DOHH2 (cell line): ENCODE measurements around the gene KYAT1.

Experiments
- H3F3A ChIP-seq: fragments of 200-600 bp; sonication (generic), shearing (Covaris generic); 2 replicates; pipeline ENCODE4 v1.6.0; 2016; ENCODE audit warnings: antibody characterized with exemption, mild to moderate bottlenecking; ENCODE audit not compliant: control insufficient read depth, insufficient read depth
- H3K27ac ChIP-seq: fragments of 200-600 bp; sonication (generic); 2 replicates; pipeline ENCODE4 v1.5.1; 2014; ENCODE audit warnings: low read depth, mild to moderate bottlenecking, low read length, moderate library complexity
- H3K27me3 ChIP-seq: fragments of 200-600 bp; sonication (generic); 2 replicates; pipeline ENCODE4 v1.6.1; 2014; ENCODE audit warnings: mild to moderate bottlenecking, low read length, mixed read lengths; ENCODE audit not compliant: control insufficient read depth
- H3K36me3 ChIP-seq: fragments of 200-600 bp; sonication (generic); 2 replicates; pipeline ENCODE4 v1.6.1; 2014; ENCODE audit warnings: mild to moderate bottlenecking, low read length, moderate library complexity, mixed read lengths; ENCODE audit not compliant: control insufficient read depth
- H3K4me1 ChIP-seq: fragments of 200-600 bp; sonication (generic); 2 replicates; pipeline ENCODE4 v1.6.1; 2014; ENCODE audit warnings: mild to moderate bottlenecking, low read length, mixed read lengths; ENCODE audit not compliant: control insufficient read depth
- H3K4me2 ChIP-seq: fragments of 200-600 bp; sonication (generic); 2 replicates; pipeline ENCODE4 v1.6.0; 2014; ENCODE audit warnings: mild to moderate bottlenecking, low read length, moderate library complexity
- H3K4me3 ChIP-seq: fragments of 200-600 bp; sonication (generic); 2 replicates; pipeline ENCODE4 v1.5.1; 2014; ENCODE audit warnings: mild to moderate bottlenecking, low read length, mixed read lengths
- H3K79me2 ChIP-seq: fragments of 200-600 bp; sonication (generic); 2 replicates; pipeline ENCODE4 v1.6.1; 2014; ENCODE audit warnings: mild to moderate bottlenecking, low read length, mixed read lengths; ENCODE audit not compliant: control insufficient read depth
- H3K9me2 ChIP-seq: fragments of 200-600 bp; sonication (generic); replicated peaks from 2 replicates; pipeline ENCODE4 v1.6.1; 2014; ENCODE audit warnings: mild to moderate bottlenecking, low read length, mixed read lengths; ENCODE audit not compliant: control insufficient read depth
- H3K9me3 ChIP-seq: fragments of 200-600 bp; sonication (generic); 2 replicates; pipeline ENCODE4 v1.6.1; 2014; ENCODE audit warnings: antibody characterized with exemption, low read length, mixed read lengths; ENCODE audit not compliant: control insufficient read depth, insufficient read depth
- H4K20me1 ChIP-seq: fragments of 200-600 bp; sonication (generic); 2 replicates; pipeline ENCODE4 v1.6.0; 2014; ENCODE audit warnings: low read depth, mild to moderate bottlenecking, antibody characterized with exemption, low read length, moderate library complexity; ENCODE audit not compliant: control insufficient read depth, insufficient read depth
- CTCF ChIP-seq: fragments of 200-600 bp; sonication (generic); IDR thresholded peaks from one replicate; pipeline ENCODE4 v1.5.1; 2014; ENCODE audit warnings: antibody characterized with exemption, mild to moderate bottlenecking, low read depth, low read length; ENCODE audit not compliant: poor library complexity, severe bottlenecking
- EZH2phosphoT487 ChIP-seq: fragments of 200-600 bp; sonication (generic); IDR thresholded peaks from 2 replicates; pipeline ENCODE4 v1.6.1; 2017; ENCODE audit warnings: borderline replicate concordance, mild to moderate bottlenecking, antibody characterized with exemption, low read length, moderate library complexity, mixed read lengths

Gene KYAT1

GRCh38 chr9:128906741-128907140, 25.0 kb upstream of the KYAT1 start:
- Histone ChIP-seq H3F3A (no peaks in the 10 kb centered on the region), H4K20me1 (no peaks in the 10 kb centered on the region), H3K79me2 (peaks cover 7% of the 10 kb centered on the region), H3K9me2 (no peaks in the 10 kb centered on the region), H3K36me3 (peaks cover 30% of the 10 kb centered on the region), H3K9me3 (no peaks in the 10 kb centered on the region), H3K4me3 (no peak overlapping the region), H3K27ac (no peak overlapping the region), H3K4me1 (peaks cover 15% of the 10 kb centered on the region), H3K4me2 (no peak overlapping the region), H3K27me3 (no peaks in the 10 kb centered on the region)
- no peak for TF ChIP-seq CTCF
- TF ChIP-seq EZH2phosphoT487 = no peak

GRCh38 chr9:128905964-128906363, 24.2 kb upstream of the KYAT1 start:
- TF ChIP-seq EZH2phosphoT487 (no peak), CTCF (no peak)
- no peaks in the 10 kb centered on the region for H4K20me1 ChIP-seq
- peaks cover 7% of the 10 kb centered on the region for H3K79me2 ChIP-seq

GRCh38 chr9:128903871-128904620, 22.3 kb upstream of the KYAT1 start:
- peaks cover 7% of the 10 kb centered on the region for H3K79me2 ChIP-seq
- no peak overlapping the region for H3K4me2 ChIP-seq
- no peak overlapping the region for H3K4me3 ChIP-seq
- no peak overlapping the region for H3K27ac ChIP-seq
- H3K9me3 ChIP-seq = no peaks in the 10 kb centered on the region
- H4K20me1 ChIP-seq = no peaks in the 10 kb centered on the region
- H3K27me3 ChIP-seq = no peaks in the 10 kb centered on the region
- no peaks in the 10 kb centered on the region for H3F3A ChIP-seq
- peaks cover 20% of the 10 kb centered on the region for H3K4me1 ChIP-seq
- TF ChIP-seq CTCF (no peak), EZH2phosphoT487 (no peak)
- no peaks in the 10 kb centered on the region for H3K9me2 ChIP-seq
- peaks cover 21% of the 10 kb centered on the region for H3K36me3 ChIP-seq

More at GRCh38 chr9:128905964-128906363, 24.2 kb upstream of the KYAT1 start:
- H3K9me3 ChIP-seq = no peaks in the 10 kb centered on the region
- H3K4me3 ChIP-seq = no peak overlapping the region
- peaks cover 20% of the 10 kb centered on the region for H3K4me1 ChIP-seq
- H3K4me2 ChIP-seq = no peak overlapping the region
- H3K9me2 ChIP-seq = no peaks in the 10 kb centered on the region
- H3K27ac ChIP-seq = no peak overlapping the region
- H3K27me3 ChIP-seq = no peaks in the 10 kb centered on the region
- H3F3A ChIP-seq = no peaks in the 10 kb centered on the region
- H3K36me3 ChIP-seq = peaks cover 30% of the 10 kb centered on the region
